ENCODE results near the gene VSTM1.
"Not testable (repeated sequence)": the region's sequence is repeated elsewhere in the genome, so short reads cannot be mapped to it uniquely, and the experiment has no call there.

Gene VSTM1

GRCh38 chr19:54063350-54064116 is at the start of gene VSTM1:
Gene VSTM1, minus strand, starts transcription at chr19:54063897. Its CDS starts 120 bp downstream, at chr19:54063777.
- no peak for DNase-seq (ENCODE audit: low read depth in 2 of 2)

GRCh38 chr19:54109651-54110050 is 46.0 kb upstream of the VSTM1 start:
- no peak for DNase-seq (ENCODE audit: low read depth in 2 of 2)

- no peak for DNase-seq (ENCODE audit: low read depth in 2 of 2)
Measured at GRCh38 chr19:54108496-54108895, 44.8 kb upstream of the VSTM1 start.

- DNase-seq (ENCODE audit: low read depth in 2 of 2) = no peak
Measured at GRCh38 chr19:54107876-54108490, 44.3 kb upstream of the VSTM1 start.

- no peak for DNase-seq (ENCODE audit: low read depth in 2 of 2)
Measured at GRCh38 chr19:54106716-54107115, 43.0 kb upstream of the VSTM1 start.

GRCh38 chr19:54105796-54106195 is 42.1 kb upstream of the VSTM1 start:
- no peak for DNase-seq (ENCODE audit: low read depth in 2 of 2)

- no peak for DNase-seq (ENCODE audit: low read depth in 2 of 2)
Measured at GRCh38 chr19:54104998-54105715, 41.5 kb upstream of the VSTM1 start.

GRCh38 chr19:54102421-54103169 is 38.9 kb upstream of the VSTM1 start, which contains the start of gene NDUFA3:
Gene NDUFA3, plus strand, starts transcription at chr19:54102855. Its CDS starts 24 bp downstream, at chr19:54102879.
- DNase-seq (ENCODE audit: low read depth in 2 of 2) = peak; percentile 91 to 95

- no peak for DNase-seq (ENCODE audit: low read depth in 2 of 2)
Measured at GRCh38 chr19:54100561-54100960, 36.9 kb upstream of the VSTM1 start, which contains the start of gene OSCAR. Gene OSCAR, minus strand, starts transcription at chr19:54100803. Its CDS starts 11 bp downstream, at chr19:54100792.

- DNase-seq (ENCODE audit: low read depth in 2 of 2) = not testable (repeated sequence)
Measured at GRCh38 chr19:54099903-54100255, 36.2 kb upstream of the VSTM1 start.

GRCh38 chr19:54099190-54099902 is 35.6 kb upstream of the VSTM1 start:
- no peak for DNase-seq (ENCODE audit: low read depth in 2 of 2)

GRCh38 chr19:54096617-54097106 is 33.0 kb upstream of the VSTM1 start:
- no peak for DNase-seq (ENCODE audit: low read depth in 2 of 2)

GRCh38 chr19:54095859-54096616 is 32.3 kb upstream of the VSTM1 start:
- peak; percentile 29 to 41 for DNase-seq (ENCODE audit: low read depth in 2 of 2)

- DNase-seq (ENCODE audit: low read depth in 2 of 2) = no peak
Measured at GRCh38 chr19:54095136-54095858, 31.6 kb upstream of the VSTM1 start.

GRCh38 chr19:54094426-54095000 is 30.8 kb upstream of the VSTM1 start:
- no peak for DNase-seq (ENCODE audit: low read depth in 2 of 2)

GRCh38 chr19:54084410-54084809 is 20.7 kb upstream of the VSTM1 start:
- no peak for DNase-seq (ENCODE audit: low read depth in 2 of 2)

GRCh38 chr19:54081032-54081431 is 17.3 kb upstream of the VSTM1 start, which contains the start of gene TARM1:
Gene TARM1, minus strand, starts transcription at chr19:54081365. Its CDS starts 25 bp downstream, at chr19:54081340.
- DNase-seq (ENCODE audit: low read depth in 2 of 2) = no peak

GRCh38 chr19:54077334-54077733 is 13.6 kb upstream of the VSTM1 start:
- no peak for DNase-seq (ENCODE audit: low read depth in 2 of 2)

GRCh38 chr19:54074851-54075250 is 11.2 kb upstream of the VSTM1 start:
- DNase-seq (ENCODE audit: low read depth in 2 of 2) = no peak
